Liver (tissue), 3 donors: ENCODE results near the gene PACSIN3.

Experiments
- EGR1 ChIP-seq, 2 donors: IDR thresholded peaks; 2 replicates each; pipeline ENCODE4 v1.6.1; 2016 to 2018; ENCODE audit warnings: antibody characterized with exemption in 2 of 2, low read depth in 2 of 2
- FOXA2 ChIP-seq: IDR thresholded peaks from 2 replicates; pipeline ENCODE4 v1.6.1; 2016; ENCODE audit warnings: antibody characterized with exemption
- NR2F2 ChIP-seq: IDR thresholded peaks from 2 replicates; pipeline ENCODE4 v1.6.1; 2016; ENCODE audit warnings: antibody characterized with exemption
- RXRA ChIP-seq, 2 donors: IDR thresholded peaks; 2 replicates each; pipeline ENCODE4 v1.6.1; 2017 to 2018; ENCODE audit warnings: antibody characterized with exemption in 2 of 2, mild to moderate bottlenecking in 1 of 2
- TF ChIP-seq, protein P1 (sequence below): fragments of 150-350 bp; IDR thresholded peaks from 2 replicates; pipeline ENCODE4 v1.5.1; 2017; ENCODE audit warnings: improper control_type of control experiment, low read depth, low read length; ENCODE audit not compliant: missing input control
- TF ChIP-seq, protein P2 (sequence below): IDR thresholded peaks from 2 replicates; pipeline ENCODE4 v1.6.1; 2016; ENCODE audit warnings: antibody characterized with exemption, mild to moderate bottlenecking
- donor health status: healthy.
- donor health status: healthy.

DNA sequence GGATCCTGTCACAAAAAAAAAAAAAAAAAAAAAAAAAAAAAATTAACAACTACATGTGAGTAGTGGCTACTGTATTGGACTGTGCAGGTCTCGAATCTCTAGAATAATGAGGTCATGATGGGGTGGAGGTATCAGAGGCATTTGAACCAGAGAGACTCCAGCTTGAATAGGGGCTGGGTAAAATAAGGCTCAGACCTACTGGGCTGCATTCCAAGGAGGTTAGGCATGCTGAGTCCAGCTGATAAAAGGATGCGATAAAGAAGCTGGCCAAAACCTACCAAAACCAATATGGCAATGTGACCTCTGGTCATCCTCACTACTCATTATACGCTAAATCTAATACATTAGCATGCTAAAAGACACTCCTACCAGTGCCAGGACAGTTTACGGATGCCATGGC is 5.9 kb upstream of the PACSIN3 start:
- TF ChIP-seq, protein P1, sequence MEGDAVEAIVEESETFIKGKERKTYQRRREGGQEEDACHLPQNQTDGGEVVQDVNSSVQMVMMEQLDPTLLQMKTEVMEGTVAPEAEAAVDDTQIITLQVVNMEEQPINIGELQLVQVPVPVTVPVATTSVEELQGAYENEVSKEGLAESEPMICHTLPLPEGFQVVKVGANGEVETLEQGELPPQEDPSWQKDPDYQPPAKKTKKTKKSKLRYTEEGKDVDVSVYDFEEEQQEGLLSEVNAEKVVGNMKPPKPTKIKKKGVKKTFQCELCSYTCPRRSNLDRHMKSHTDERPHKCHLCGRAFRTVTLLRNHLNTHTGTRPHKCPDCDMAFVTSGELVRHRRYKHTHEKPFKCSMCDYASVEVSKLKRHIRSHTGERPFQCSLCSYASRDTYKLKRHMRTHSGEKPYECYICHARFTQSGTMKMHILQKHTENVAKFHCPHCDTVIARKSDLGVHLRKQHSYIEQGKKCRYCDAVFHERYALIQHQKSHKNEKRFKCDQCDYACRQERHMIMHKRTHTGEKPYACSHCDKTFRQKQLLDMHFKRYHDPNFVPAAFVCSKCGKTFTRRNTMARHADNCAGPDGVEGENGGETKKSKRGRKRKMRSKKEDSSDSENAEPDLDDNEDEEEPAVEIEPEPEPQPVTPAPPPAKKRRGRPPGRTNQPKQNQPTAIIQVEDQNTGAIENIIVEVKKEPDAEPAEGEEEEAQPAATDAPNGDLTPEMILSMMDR = no peak
- no peak for TF ChIP-seq EGR1 (IDR thresholded peaks at IDR 0.05; ENCODE audit: low read depth in 2 of 2)
- TF ChIP-seq RXRA (IDR thresholded peaks at IDR 0.05) = no peak
- TF ChIP-seq, protein P2, sequence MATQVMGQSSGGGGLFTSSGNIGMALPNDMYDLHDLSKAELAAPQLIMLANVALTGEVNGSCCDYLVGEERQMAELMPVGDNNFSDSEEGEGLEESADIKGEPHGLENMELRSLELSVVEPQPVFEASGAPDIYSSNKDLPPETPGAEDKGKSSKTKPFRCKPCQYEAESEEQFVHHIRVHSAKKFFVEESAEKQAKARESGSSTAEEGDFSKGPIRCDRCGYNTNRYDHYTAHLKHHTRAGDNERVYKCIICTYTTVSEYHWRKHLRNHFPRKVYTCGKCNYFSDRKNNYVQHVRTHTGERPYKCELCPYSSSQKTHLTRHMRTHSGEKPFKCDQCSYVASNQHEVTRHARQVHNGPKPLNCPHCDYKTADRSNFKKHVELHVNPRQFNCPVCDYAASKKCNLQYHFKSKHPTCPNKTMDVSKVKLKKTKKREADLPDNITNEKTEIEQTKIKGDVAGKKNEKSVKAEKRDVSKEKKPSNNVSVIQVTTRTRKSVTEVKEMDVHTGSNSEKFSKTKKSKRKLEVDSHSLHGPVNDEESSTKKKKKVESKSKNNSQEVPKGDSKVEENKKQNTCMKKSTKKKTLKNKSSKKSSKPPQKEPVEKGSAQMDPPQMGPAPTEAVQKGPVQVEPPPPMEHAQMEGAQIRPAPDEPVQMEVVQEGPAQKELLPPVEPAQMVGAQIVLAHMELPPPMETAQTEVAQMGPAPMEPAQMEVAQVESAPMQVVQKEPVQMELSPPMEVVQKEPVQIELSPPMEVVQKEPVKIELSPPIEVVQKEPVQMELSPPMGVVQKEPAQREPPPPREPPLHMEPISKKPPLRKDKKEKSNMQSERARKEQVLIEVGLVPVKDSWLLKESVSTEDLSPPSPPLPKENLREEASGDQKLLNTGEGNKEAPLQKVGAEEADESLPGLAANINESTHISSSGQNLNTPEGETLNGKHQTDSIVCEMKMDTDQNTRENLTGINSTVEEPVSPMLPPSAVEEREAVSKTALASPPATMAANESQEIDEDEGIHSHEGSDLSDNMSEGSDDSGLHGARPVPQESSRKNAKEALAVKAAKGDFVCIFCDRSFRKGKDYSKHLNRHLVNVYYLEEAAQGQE = no peak
- no peak for TF ChIP-seq FOXA2
- TF ChIP-seq NR2F2 = no peak
